ENCODE data around the gene PRKG1. TPM values are rescaled to one million over a fixed set of nuclear protein-coding genes. Genes with fewer than 3 reads are reported as not detected.
"Not testable (repeated sequence)": the region's sequence is repeated elsewhere in the genome, so short reads cannot be mapped to it uniquely, and the experiment has no call there.

Gene PRKG1
- total RNA-seq, 2 donors from 2014 or later: 17.2 TPM

DNA sequence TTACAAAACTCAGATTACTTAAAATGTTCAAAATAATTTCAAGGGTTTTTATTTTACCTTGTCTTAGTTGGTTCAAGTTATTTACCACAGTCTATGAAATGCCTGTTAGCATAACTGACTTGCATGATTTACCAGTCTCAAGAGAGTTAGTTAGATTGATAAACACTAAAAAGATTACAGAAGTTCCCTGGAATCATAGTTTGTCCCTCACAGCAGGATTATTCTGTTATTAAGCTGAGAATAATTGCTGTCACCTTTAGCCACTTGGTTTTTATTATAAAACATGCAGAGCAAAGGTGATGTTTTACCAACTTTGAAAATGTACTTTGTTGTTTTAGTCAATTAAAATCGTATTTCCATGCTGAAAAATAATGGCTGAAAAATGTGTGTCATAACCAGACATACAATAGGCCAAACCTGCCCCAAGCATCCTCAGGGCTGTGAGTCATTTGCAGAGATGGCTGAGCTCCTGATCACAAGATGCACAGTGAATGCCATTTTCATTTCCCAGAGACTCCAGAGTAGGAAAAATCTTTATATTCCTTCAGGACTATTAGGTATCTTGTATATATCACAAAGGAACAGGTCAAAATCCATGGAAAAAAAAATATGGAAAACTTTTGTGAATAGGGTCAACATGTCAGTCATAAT lies 1152.0 kb downstream of the PRKG1 start:
- no peak for DNase-seq
- intact Hi-C loops (cut with DNase I, micrococcal nuclease): no loop called here

DNA sequence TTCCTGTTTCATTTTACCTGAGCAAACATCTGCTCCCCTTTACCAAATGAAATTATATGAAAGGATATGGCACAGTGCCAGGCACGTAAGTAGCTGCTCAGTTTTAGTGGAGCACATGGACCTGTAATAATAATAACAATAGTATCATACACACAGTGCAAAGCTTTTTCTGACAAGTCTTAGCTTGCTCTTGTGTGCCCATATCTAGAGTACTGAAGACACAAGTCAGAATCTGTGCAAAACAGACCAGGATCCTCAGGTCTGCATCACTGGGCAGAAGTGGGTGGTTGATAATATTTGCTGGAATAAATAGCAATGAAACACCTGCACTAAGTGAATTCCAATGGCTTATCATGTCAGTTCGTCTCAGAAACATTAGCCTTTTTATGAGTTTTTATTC lies 1154.3 kb downstream of the PRKG1 start:
- intact Hi-C loops (cut with DNase I, micrococcal nuclease): no loop called here
- ATAC-seq (no peak), DNase-seq (no peak)

More for the DNA sequence above, 1152.0 kb downstream of the PRKG1 start:
- no peak for ATAC-seq

DNA sequence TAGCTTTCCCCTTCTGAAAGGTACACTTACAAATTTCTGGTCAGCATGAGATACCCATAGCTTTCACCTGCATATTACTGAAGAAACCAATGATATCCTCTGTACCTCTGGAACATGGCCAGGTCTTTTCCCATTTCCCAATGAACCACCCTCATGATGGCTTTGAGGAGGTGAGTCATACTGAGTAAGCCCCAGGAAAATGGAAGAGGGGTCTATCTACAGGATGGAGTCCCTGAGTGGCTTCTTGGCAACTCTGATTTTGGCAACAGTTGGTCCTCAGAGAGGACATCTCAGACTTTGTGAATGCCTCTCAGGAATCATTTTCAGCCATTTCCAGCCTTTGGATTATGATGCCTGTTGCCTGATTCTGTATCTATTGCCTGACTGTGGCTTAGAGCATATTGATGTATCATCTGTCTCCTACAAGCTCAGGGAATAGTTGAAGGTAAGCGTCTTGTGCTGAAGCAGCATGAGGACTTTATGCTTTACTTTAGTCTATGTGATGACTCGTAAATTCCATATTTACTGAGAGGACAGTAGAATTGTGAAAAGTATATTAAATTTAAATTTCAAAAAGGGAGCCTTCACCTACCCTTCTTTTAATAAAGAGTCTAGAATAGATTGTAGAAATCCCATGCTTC lies 1155.1 kb downstream of the PRKG1 start:
- no peak for DNase-seq
- intact Hi-C loops (cut with DNase I, micrococcal nuclease): no loop called here
- no peak for ATAC-seq

GRCh38 chr10:52232561-52233350 lies 1158.5 kb downstream of the PRKG1 start:
- ATAC-seq (peak; percentile 98), DNase-seq (no peak)

DNA sequence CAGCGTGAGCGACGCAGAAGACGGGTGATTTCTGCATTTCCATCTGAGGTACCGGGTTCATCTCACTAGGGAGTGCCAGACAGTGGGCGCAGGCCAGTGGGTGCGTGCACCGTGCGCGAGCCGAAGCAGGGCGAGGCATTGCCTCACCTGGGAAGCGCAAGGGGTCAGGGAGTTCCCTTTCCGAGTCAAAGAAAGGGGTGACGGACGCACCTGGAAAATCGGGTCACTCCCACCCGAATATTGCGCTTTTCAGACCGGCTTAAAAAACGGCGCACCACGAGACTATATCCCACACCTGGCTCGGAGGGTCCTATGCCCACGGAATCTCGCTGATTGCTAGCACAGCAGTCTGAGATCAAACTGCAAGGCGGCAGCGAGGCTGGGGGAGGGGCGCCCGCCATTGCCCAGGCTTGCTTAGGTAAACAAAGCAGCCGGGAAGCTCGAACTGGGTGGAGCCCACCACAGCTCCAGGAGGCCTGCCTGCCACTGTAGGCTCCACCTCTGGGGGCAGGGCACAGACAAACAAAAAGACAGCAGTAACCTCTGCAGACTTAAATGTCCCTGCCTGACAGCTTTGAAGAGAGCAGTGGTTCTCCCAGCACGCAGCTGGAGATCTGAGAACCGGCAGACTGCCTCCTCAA lies 1159.2 kb downstream of the PRKG1 start:
- intact Hi-C loops (cut with DNase I, micrococcal nuclease); DNase-seq: not testable (repeated sequence)
- peak; percentile 76 for ATAC-seq

More at GRCh38 chr10:52232561-52233350, 1158.5 kb downstream of the PRKG1 start:
- intact Hi-C loops (cut with DNase I, micrococcal nuclease): no loop called here

DNA sequence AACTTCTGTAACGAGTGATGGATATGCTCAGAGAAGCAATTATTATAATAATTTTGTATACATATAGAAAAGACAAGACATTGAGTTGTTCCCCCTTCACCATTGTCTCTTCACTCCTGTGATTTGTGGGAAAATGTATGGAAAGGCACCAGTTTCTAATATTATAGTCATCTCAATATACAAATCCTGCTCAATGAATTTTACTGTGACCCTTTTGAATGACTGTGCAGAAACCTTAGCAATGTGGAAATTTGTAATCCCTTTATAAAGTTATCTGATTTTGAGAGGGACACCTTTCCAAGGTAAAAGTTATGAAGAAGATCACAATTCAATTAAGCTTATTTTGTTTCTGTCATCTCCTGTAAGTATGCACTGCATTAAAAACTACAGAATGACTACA lies 1165.5 kb downstream of the PRKG1 start:
- DNase-seq: no peak
- intact Hi-C loops (cut with DNase I, micrococcal nuclease): no loop called here

DNA sequence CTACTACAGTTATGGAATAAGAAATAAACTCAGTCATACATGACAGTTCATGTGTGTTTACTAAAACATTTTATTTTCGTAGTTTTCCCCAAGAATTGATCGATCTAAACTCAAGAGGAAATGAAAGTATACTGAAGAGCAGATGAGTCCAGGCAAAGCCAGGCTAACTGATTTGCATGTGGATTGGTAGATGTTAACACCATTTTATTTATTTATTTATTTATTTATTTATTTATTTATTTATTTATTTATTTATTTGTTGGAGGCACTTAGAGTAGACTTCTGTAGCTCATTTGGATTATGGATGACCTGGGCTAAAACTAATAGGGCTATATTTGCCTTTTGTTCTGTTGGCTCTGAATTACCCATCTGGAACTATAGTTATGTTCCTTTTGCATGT lies 1171.3 kb downstream of the PRKG1 start:
- intact Hi-C loops (cut with DNase I, micrococcal nuclease): no loop called here
- DNase-seq: no peak
- no peak for ATAC-seq

More for the DNA sequence above, 1165.5 kb downstream of the PRKG1 start:
- no peak for ATAC-seq

DNA sequence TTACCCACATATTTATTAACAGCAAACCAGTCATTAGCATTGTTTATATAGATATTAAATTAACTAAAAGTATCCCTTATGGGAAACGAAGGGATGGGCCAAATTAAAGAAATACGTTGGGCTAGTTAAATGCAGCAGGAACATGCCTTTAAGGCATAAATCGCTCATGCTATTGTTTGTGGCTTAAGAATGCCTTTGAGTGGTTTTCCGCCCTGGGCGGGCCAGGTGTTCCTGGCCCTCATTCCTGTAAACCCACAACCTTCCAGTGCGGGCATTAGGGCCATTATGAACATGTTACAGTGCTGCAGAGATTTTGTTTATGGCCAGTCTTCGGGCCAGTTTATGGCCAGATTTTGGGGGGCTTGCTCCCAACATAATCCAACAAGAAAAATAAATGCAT lies 1173.6 kb downstream of the PRKG1 start:
- ATAC-seq; DNase-seq; intact Hi-C loops (cut with DNase I, micrococcal nuclease): not testable (repeated sequence)

DNA sequence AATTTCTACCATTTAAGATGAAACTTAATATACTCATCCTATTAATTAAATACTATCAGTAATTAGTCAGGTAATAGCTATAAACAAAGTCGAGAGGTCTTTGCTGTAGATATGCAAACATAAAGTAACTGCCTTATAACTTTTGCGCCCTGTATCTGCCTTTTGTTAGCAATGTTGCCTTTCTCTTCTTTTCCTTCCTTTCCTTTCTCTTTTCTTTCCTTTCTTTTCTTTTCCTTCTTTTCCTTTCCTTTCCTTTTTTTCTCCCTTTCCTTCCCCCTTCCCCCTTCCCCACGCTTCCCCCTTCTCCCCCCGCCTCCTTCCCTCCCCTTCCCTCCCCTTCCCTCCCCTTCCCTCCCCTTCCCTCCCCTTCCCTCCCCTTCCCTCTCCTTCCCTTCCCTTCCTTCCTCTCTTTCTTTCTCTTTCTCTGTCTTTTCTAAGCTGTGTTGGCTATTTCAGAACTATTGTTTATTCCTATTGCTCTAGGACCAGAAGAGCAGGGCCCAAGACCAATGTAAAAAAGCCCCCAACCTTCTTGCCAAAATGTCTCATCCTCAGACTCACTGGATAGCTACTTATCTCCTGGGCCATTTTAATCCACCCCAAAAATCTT lies 1174.5 kb downstream of the PRKG1 start:
- ATAC-seq (no peak), DNase-seq (no peak)
- intact Hi-C loops (cut with DNase I, micrococcal nuclease): no loop called here

DNA sequence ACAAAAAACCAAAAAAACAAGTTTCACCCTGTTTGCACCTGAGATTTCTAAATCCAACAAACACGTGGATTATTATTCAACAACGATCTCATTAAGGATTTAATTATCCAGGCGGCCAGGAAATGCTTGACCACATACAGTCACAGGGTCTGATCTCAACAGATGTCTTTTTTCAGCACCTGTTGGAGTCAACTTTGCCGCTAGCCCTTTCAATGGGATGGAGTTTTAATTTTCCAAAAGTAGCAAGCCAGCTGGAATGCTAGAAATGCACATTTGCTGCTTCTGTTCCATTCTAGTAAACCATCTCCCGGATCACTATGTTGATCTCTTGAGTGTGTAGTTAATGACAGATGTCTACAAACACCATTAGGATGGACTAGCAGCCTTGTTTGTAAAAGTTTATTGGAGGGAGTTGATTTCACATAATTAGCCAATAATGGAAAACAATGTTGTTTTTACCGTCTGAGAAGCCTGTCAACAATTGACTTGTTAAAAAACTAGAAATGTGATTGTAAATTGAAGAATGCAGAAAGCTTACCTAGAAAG lies 1175.6 kb downstream of the PRKG1 start:
- DNase-seq (no peak), ATAC-seq (no peak)
- intact Hi-C loops (cut with DNase I, micrococcal nuclease): no loop called here

GRCh38 chr10:52250510-52250909 lies 1176.2 kb downstream of the PRKG1 start:
- intact Hi-C loops (cut with DNase I, micrococcal nuclease): no loop called here
- no peak for DNase-seq
- ATAC-seq: no peak

DNA sequence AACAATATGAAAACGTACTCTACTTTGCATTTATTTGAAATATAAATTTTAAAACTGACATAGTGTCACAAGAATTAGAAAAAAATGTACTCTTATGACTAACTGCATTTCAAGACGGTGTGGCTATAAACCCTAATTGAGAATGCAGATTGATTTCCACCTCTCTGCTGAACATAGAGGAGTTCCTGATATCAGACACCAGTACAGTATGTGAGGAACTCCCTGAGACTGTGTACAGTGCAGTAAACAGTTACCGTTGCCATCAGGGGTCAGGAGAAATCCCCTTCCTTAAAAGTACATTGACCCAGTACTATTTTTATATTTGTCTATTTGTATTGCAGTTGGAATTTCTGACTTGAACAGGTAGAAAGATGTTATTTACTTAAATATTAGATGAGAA lies 1178.0 kb downstream of the PRKG1 start:
- intact Hi-C loops (cut with DNase I, micrococcal nuclease): no loop called here
- DNase-seq (no peak), ATAC-seq (no peak)

DNA sequence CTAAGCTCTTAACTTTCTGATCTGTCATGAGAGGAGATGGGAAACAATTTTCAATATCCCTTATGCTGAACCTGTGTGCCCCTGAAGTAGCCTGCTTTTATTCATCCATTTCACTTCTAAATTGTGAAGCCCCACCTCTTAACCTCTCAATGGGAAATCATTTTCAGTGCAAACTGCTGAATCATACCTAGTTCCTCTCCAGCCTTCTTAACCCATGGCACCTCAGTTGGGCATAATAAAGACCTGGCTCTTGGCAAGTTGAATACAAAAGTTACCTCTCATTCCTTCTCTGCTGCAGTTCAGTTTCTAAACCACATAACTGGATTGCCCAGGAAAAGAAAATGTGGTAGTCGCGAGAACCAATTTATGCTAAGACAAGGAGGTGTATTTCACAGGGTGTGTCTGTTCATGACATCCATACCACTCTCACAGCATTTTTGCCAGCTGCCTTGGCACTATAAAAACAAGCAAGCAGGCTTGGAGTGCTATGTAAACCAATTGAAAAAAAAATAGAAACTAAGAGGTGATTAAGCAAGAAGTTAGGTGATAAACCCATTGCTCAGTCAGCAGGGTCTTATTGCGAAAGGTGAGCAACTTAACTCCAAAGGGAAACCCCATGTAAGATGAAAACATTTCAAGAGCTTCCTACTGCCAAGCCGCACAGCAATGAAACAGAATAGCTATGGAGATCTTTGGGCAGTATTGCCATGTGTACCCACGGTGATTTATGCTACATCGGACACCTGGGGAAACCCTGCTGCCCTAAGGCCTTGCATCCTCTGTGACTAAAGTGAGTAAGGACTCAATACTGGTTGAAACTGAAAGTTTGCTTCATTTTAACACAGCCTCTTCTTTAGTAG lies 1182.8 kb downstream of the PRKG1 start:
- intact Hi-C loops (cut with DNase I, micrococcal nuclease): no loop called here
- ATAC-seq: peak; percentile 41
- DNase-seq: no peak

DNA sequence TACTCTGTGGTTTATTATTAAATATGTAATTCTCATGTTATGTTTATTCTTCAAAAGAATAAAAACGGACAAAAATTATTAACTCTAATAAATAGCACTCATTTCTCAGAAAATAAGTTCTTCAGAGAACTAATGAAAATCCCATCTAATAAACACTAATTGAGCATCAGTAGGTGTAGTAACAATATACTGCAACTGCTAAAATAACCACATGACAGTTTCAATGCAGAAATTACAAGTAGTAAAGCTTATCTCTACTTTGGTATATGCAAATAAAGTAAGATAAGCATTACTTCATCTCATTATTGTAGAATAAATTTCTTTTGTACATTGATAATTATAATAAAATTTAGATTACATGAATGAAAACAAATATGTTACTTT lies 1183.4 kb downstream of the PRKG1 start:
- DNase-seq (no peak), ATAC-seq (no peak)
- intact Hi-C loops (cut with DNase I, micrococcal nuclease): no loop called here

DNA sequence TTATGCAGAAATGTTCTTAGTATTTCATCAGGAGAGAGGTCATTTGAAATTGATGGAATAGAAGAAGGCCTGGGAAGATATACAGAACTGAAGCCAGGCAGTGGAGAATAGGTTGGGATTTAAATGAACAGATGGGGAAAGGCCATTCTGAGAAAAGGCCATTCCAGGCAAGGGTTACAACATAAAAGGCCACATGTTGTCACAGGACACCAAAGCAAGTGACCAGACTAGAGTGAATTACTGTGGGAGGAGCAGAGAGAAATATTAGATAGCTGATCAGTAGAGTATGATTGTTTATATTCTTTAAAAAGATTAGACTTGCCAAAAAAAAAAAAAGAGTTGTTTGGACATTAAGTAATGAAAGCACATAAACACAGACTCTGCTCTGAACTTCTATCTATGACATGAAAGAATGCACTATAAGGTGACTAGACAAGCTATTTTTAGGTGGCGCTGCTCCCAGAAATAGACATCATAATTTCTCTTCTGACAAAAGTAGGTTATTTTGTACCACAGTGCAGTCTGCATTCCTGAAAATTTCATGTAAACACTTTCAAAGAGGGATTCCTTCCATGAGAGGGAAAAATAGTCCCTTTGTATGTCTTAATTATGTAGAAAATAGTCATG lies 1184.6 kb downstream of the PRKG1 start:
- DNase-seq (no peak), ATAC-seq (no peak)
- intact Hi-C loops (cut with DNase I, micrococcal nuclease): no loop called here

- intact Hi-C loops (cut with DNase I, micrococcal nuclease): no loop called here
- ATAC-seq: no peak
- DNase-seq: no peak
These were observed 1185.1 kb downstream of the PRKG1 start for GRCh38 chr10:52259426-52259812.

GRCh38 chr10:52261362-52261761 lies 1187.1 kb downstream of the PRKG1 start:
- ATAC-seq (no peak), DNase-seq (no peak)
- intact Hi-C loops (cut with DNase I, micrococcal nuclease): no loop called here

All from left colon (tissue), 2 donors.